ENCODE results near the gene CRYBG1. TPM values are rescaled to one million over a fixed set of nuclear protein-coding genes. Genes with fewer than 3 reads are reported as not detected.

Gene CRYBG1
- total and polyA plus RNA-seq, 8 donors, result 2.3 to 9.2 (median 4.3) TPM

GRCh38 chr6:106520711-106521401, 160.3 kb downstream of the CRYBG1 start:
- Histone ChIP-seq H3K4me3 (no peak overlapping the region), H3K4me1 (peaks cover 0 to 7% (median 7%) of the 10 kb centered on the region in 3 donors), H3K27me3 (no peaks in the 10 kb centered on the region), H3K36me3 (peaks cover 0 to 8% (median 0%) of the 10 kb centered on the region in 3 donors), H3K27ac (peak overlapping the region in 1 of 4 donors; percentile 41), H3K9me3 (no peaks in the 10 kb centered on the region)
- DNase-seq, result no peak
- intact Hi-C loops (cut with DNase I), result no loop called here
- ATAC-seq, result peak in 3 of 4 donors; percentile 38 to 53 (median 42)
- 79 to 86% methylated on average over 15 of the region's 15 CpGs for WGBS, 2 donors
- no peak for TF ChIP-seq CTCF (IDR thresholded peaks at IDR 0.05)
- no peak for FAIRE-seq

GRCh38 chr6:106522562-106523250, 162.2 kb downstream of the CRYBG1 start:
- Histone ChIP-seq H3K27ac (no peak overlapping the region), H3K9me3 (no peaks in the 10 kb centered on the region), H3K4me1 (peaks cover 0 to 7% (median 5%) of the 10 kb centered on the region in 3 donors), H3K27me3 (no peaks in the 10 kb centered on the region), H3K36me3 (peaks cover 0 to 8% (median 0%) of the 10 kb centered on the region in 3 donors), H3K4me3 (no peak overlapping the region)
- WGBS, 2 donors, result 76 to 89% methylated on average over 6 of the region's 6 CpGs
- DNase-seq (no peak), ATAC-seq (no peak), FAIRE-seq (no peak)
- TF ChIP-seq CTCF (IDR thresholded peaks at IDR 0.05), result no peak
- intact Hi-C loops (cut with DNase I), result no loop called here

GRCh38 chr6:106525107-106525881, 164.8 kb downstream of the CRYBG1 start:
- Histone ChIP-seq H3K27ac (no peak overlapping the region), H3K9me3 (no peaks in the 10 kb centered on the region), H3K4me3 (peak overlapping the region in 1 of 4 donors; percentile 13), H3K36me3 (peaks cover 0 to 8% (median 0%) of the 10 kb centered on the region in 3 donors), H3K4me1 (peaks cover 0 to 3% (median 3%) of the 10 kb centered on the region in 3 donors), H3K27me3 (no peaks in the 10 kb centered on the region)
- intact Hi-C loops (cut with DNase I), result no loop called here
- FAIRE-seq, result no peak
- ATAC-seq, result peak in 3 of 4 donors; percentile 48 to 72 (median 54)
- no peak for DNase-seq
- 30 to 33% methylated on average over 7 of the region's 7 CpGs for WGBS, 2 donors
- no peak for TF ChIP-seq CTCF (IDR thresholded peaks at IDR 0.05)

- TF ChIP-seq CTCF (IDR thresholded peaks at IDR 0.05), result no peak
- ATAC-seq (no peak), FAIRE-seq (peak; percentile 13), DNase-seq (no peak)
- Histone ChIP-seq H3K4me3 (no peak overlapping the region), H3K9me3 (no peaks in the 10 kb centered on the region), H3K27ac (no peak overlapping the region), H3K4me1 (peaks cover 0 to 3% (median 3%) of the 10 kb centered on the region in 3 donors), H3K36me3 (peaks cover 0 to 2% (median 0%) of the 10 kb centered on the region in 3 donors), H3K27me3 (no peaks in the 10 kb centered on the region)
- WGBS, 2 donors, result 78% methylated on average over 1 of the region's 1 CpG
- intact Hi-C loops (cut with DNase I), result no loop called here
Measured at GRCh38 chr6:106525882-106526275, 165.4 kb downstream of the CRYBG1 start.

Measured in pancreas (tissue), 10 donors.